Measurements from ENCODE around the gene A1CF.
"Not testable (repeated sequence)": the region's sequence is repeated elsewhere in the genome, so short reads cannot be mapped to it uniquely, and the experiment has no call there.

Gene A1CF

GRCh38 chr10:50788951-50789945, 96.2 kb downstream of the A1CF start:
- H3K27ac ChIP-seq (ENCODE audit: low read length) = no peak overlapping the region
- H3K4me3 ChIP-seq (ENCODE audit: low read length in 2 of 2) = no peak overlapping the region
- no peak overlapping the region for H3K9ac ChIP-seq (ENCODE audit: low read length in 2 of 2)
- no peaks in the 10 kb centered on the region for H3K36me3 ChIP-seq (ENCODE audit: control insufficient read depth in 2 of 2, insufficient read depth in 2 of 2, low read length in 2 of 2)
- H3K4me1 ChIP-seq (ENCODE audit: control insufficient read depth, insufficient read depth, low read length) = no peaks in the 10 kb centered on the region
- H3K9me3 ChIP-seq (ENCODE audit: control insufficient read depth in 2 of 2, low read length in 2 of 2) = no peaks in the 10 kb centered on the region
- H3K27me3 ChIP-seq (ENCODE audit: control insufficient read depth in 1 of 2, insufficient read depth in 2 of 2, low read length in 2 of 2) = no peaks in the 10 kb centered on the region

GRCh38 chr10:50787962-50788361, 97.5 kb downstream of the A1CF start:
- H3K9ac ChIP-seq (ENCODE audit: low read length in 2 of 2); H3K27ac ChIP-seq (ENCODE audit: low read length); H3K27me3 ChIP-seq (ENCODE audit: control insufficient read depth in 1 of 2, insufficient read depth in 2 of 2, low read length in 2 of 2); H3K36me3 ChIP-seq (ENCODE audit: control insufficient read depth in 2 of 2, insufficient read depth in 2 of 2, low read length in 2 of 2); H3K4me3 ChIP-seq (ENCODE audit: low read length in 2 of 2); H3K4me1 ChIP-seq (ENCODE audit: control insufficient read depth, insufficient read depth, low read length); H3K9me3 ChIP-seq (ENCODE audit: control insufficient read depth in 2 of 2, low read length in 2 of 2): not testable (repeated sequence)

GRCh38 chr10:50782017-50782416, 103.4 kb downstream of the A1CF start:
- not testable (repeated sequence) for H3K9ac ChIP-seq (ENCODE audit: low read length in 2 of 2); H3K27me3 ChIP-seq (ENCODE audit: control insufficient read depth in 1 of 2, insufficient read depth in 2 of 2, low read length in 2 of 2); H3K4me1 ChIP-seq (ENCODE audit: control insufficient read depth, insufficient read depth, low read length); H3K4me3 ChIP-seq (ENCODE audit: low read length in 2 of 2); H3K36me3 ChIP-seq (ENCODE audit: control insufficient read depth in 2 of 2, insufficient read depth in 2 of 2, low read length in 2 of 2); H3K9me3 ChIP-seq (ENCODE audit: control insufficient read depth in 2 of 2, low read length in 2 of 2); H3K27ac ChIP-seq (ENCODE audit: low read length)

GRCh38 chr10:50780036-50780435, 105.4 kb downstream of the A1CF start:
- H3K36me3 ChIP-seq (ENCODE audit: control insufficient read depth in 2 of 2, insufficient read depth in 2 of 2, low read length in 2 of 2); H3K9me3 ChIP-seq (ENCODE audit: control insufficient read depth in 2 of 2, low read length in 2 of 2); H3K27ac ChIP-seq (ENCODE audit: low read length); H3K27me3 ChIP-seq (ENCODE audit: control insufficient read depth in 1 of 2, insufficient read depth in 2 of 2, low read length in 2 of 2); H3K4me1 ChIP-seq (ENCODE audit: control insufficient read depth, insufficient read depth, low read length); H3K9ac ChIP-seq (ENCODE audit: low read length in 2 of 2); H3K4me3 ChIP-seq (ENCODE audit: low read length in 2 of 2): not testable (repeated sequence)

GRCh38 chr10:50774868-50775267, 110.6 kb downstream of the A1CF start:
- H3K9ac ChIP-seq (ENCODE audit: low read length in 2 of 2); H3K4me3 ChIP-seq (ENCODE audit: low read length in 2 of 2); H3K36me3 ChIP-seq (ENCODE audit: control insufficient read depth in 2 of 2, insufficient read depth in 2 of 2, low read length in 2 of 2); H3K4me1 ChIP-seq (ENCODE audit: control insufficient read depth, insufficient read depth, low read length); H3K27me3 ChIP-seq (ENCODE audit: control insufficient read depth in 1 of 2, insufficient read depth in 2 of 2, low read length in 2 of 2); H3K9me3 ChIP-seq (ENCODE audit: control insufficient read depth in 2 of 2, low read length in 2 of 2); H3K27ac ChIP-seq (ENCODE audit: low read length): not testable (repeated sequence)

GRCh38 chr10:50772042-50772441, 113.4 kb downstream of the A1CF start:
- not testable (repeated sequence) for H3K9ac ChIP-seq (ENCODE audit: low read length in 2 of 2); H3K4me1 ChIP-seq (ENCODE audit: control insufficient read depth, insufficient read depth, low read length); H3K27ac ChIP-seq (ENCODE audit: low read length); H3K4me3 ChIP-seq (ENCODE audit: low read length in 2 of 2); H3K36me3 ChIP-seq (ENCODE audit: control insufficient read depth in 2 of 2, insufficient read depth in 2 of 2, low read length in 2 of 2); H3K27me3 ChIP-seq (ENCODE audit: control insufficient read depth in 1 of 2, insufficient read depth in 2 of 2, low read length in 2 of 2); H3K9me3 ChIP-seq (ENCODE audit: control insufficient read depth in 2 of 2, low read length in 2 of 2)

- H3K36me3 ChIP-seq (ENCODE audit: control insufficient read depth in 2 of 2, insufficient read depth in 2 of 2, low read length in 2 of 2); H3K27me3 ChIP-seq (ENCODE audit: control insufficient read depth in 1 of 2, insufficient read depth in 2 of 2, low read length in 2 of 2); H3K4me3 ChIP-seq (ENCODE audit: low read length in 2 of 2); H3K9me3 ChIP-seq (ENCODE audit: control insufficient read depth in 2 of 2, low read length in 2 of 2); H3K27ac ChIP-seq (ENCODE audit: low read length); H3K4me1 ChIP-seq (ENCODE audit: control insufficient read depth, insufficient read depth, low read length); H3K9ac ChIP-seq (ENCODE audit: low read length in 2 of 2): not testable (repeated sequence)
These were observed 118.5 kb downstream of the A1CF start for GRCh38 chr10:50766774-50767513.

Measured in stomach smooth muscle (tissue), 2 donors.